ENCODE measurements around the gene CSTPP1.
"Not testable (repeated sequence)": the region's sequence is repeated elsewhere in the genome, so short reads cannot be mapped to it uniquely, and the experiment has no call there.

GRCh38 chr11:46989810-46990487, 53.4 kb downstream of the CSTPP1 start:
- TF ChIP-seq POLR2A, CTCF, EP300 (IDR thresholded peaks at IDR 0.05): not testable (repeated sequence)

All from tibial nerve (tissue), 4 donors.